Measurements from ENCODE around the gene TRPV2. TPM values are rescaled to one million over a fixed set of nuclear protein-coding genes. Genes with fewer than 3 reads are reported as not detected.

TRPV2 gene
- total and polyA plus RNA-seq, 9 of the 15 experiments (the other 6 are each of a cell fraction or from before 2014, with no cell fraction given) = 10.0 to 97.5 (median 30.3) TPM

DNA sequence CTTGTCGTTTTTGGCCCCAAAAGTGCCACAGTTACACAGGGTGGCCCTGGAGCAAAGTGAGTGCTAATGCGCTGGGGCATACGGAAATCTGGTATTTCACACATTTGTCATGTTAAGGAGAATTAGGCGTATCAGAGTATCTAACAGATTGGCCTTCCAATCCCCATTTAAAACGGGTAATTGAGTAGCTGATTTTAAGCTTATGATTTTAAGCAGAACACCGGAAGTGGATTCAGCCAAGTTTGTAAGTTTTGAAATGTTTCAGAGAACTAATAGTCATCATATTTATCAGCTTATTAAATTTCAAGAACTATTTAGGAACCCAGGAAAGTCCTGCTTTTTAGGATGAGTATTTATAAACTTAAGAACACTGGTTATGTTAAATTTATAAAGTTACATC, 57.2 kb downstream of the TRPV2 start (continued):
- TF ChIP-seq RBM14 (IDR thresholded peaks at IDR 0.05; ENCODE audit: borderline replicate concordance, insufficient read depth, low read depth, low read length) = no peak

DNA sequence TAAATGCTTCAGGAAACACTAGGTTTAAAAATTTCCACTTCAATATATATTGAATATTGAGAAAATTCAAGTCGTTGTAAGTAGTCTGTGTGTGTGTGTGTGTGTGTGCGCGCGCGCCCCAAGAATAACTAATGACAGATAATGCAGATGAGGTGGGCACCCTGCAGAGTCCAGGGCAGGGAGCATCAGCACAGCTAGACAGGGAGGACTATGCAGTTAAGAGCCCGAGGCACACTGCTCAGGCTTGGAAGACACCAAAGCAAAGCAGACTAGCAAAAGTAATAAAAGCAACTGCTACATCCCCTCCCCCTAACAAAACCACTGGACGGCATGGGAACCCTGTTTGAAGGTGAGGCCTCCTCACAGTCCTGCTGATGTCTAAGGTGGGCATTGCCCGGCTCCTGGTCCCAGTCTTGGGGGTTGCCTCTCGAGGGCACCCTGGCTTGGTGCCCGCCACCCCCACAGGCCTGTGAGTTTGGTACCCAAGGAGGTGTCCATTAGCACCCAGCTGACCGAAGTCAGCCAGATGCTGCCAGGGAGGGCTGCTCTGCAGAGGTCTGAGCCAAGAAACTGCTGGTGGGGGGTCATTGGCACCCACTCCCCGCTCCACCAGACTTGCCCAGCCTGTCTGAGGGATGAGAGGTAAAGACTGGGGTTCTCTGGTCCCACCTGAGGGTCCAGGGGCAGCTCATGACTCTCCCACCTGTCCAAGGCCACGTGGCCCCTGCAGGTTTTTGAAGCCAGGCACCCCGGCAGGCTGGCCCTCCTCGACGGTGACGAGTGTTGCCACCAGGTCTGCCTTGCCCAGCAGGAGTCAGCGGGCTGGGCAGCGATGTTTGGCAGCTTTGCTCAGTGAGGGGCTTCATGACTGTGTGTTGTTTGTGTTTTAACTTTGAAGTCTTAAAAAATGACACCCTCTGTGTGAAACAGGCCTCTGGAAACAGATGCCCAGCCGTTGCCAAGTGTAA, 58.0 kb downstream of the TRPV2 start:
- FAIRE-seq (no peak), ATAC-seq (no peak)

More for the DNA sequence above, 58.0 kb downstream of the TRPV2 start:
- Histone ChIP-seq H3K9ac (ENCODE audit: insufficient read depth in 1 of 2, low read depth in 2 of 2, low read length in 2 of 2) (no peak overlapping the region), H3K4me1 (replicated peaks in 1 of 2; ENCODE audit: control insufficient read depth in 2 of 2, insufficient read depth in 2 of 2, low read length in 2 of 2) (no peaks in the 10 kb centered on the region; a peak in 1 of 5 replicates), H3K36me3 (ENCODE audit: control insufficient read depth, insufficient read depth, low read length) (no peaks in the 10 kb centered on the region), H4K20me1 (replicated peaks; ENCODE audit: control insufficient read depth, insufficient read depth, low read length) (no peaks in the 10 kb centered on the region; the same call in 1 of the 2 replicates), H3K79me2 (ENCODE audit: control insufficient read depth, insufficient read depth, low read length) (no peaks in the 10 kb centered on the region), H3K4me2 (ENCODE audit: insufficient read depth, low read length) (no peak overlapping the region), H3K9me1 (ENCODE audit: control insufficient read depth, insufficient read depth, low read length) (no peaks in the 10 kb centered on the region), H3K4me3 (no peak overlapping the region), H3K27ac (ENCODE audit: extremely low read depth, low read depth, low read length) (no peak overlapping the region), H2AFZ (ENCODE audit: low read depth, low read length) (no peak overlapping the region), H3K9me3 (replicated peaks; ENCODE audit: control insufficient read depth, insufficient read depth, low read depth, low read length) (no peaks in the 10 kb centered on the region), H3K27me3 (ENCODE audit: control insufficient read depth in 2 of 2, insufficient read depth in 2 of 2, low read length in 2 of 2) (peaks cover 9 to 48% of the 10 kb centered on the region in 2 experiments)
- DNase-seq (ENCODE audit: extremely low read depth in 1 of 4, low spot score in 3 of 4) = no peak
- BruUV-seq (replicated peaks) = no TSS peak
- in situ Hi-C loops (cut with MboI) (no loop called here), intact Hi-C loops (cut with micrococcal nuclease) (no loop called here)
- WGBS (ENCODE audit: insufficient coverage, low coverage, missing lambda C conversion rate) = 8% methylated on average over 18 of the region's 20 CpGs
- ChIA-PET POLR2A (interaction anchor here (1.1 kb wide), 1 partner anchor 35 kb away, joined by 3 read pairs; no protein-coding TSS in a partner anchor), CTCF (ENCODE audit: low intra/inter-chr PET ratio) (no interaction called here)
- no peak for TF ChIP-seq TEAD4 (IDR thresholded peaks at IDR 0.05; ENCODE audit: low read length)
- no peak for TF ChIP-seq TEAD4 (CRISPR knock-in tag; IDR thresholded peaks at IDR 0.05; ENCODE audit: borderline replicate concordance)
- no peak for TF ChIP-seq KAT7 (CRISPR knock-in tag; IDR thresholded peaks at IDR 0.05; ENCODE audit: borderline replicate concordance)
- TF ChIP-seq ATF1 (CRISPR knock-in tag; IDR thresholded peaks at IDR 0.05) = no peak
- no peak for TF ChIP-seq ATF1 (tag; IDR thresholded peaks at IDR 0.05)
- no peak for TF ChIP-seq E2F3 (CRISPR knock-in tag; IDR thresholded peaks at IDR 0.05)
- TF ChIP-seq MBD2 (IDR thresholded peaks at IDR 0.05; ENCODE audit: borderline replicate concordance, low read depth) = no peak
- TF ChIP-seq, protein P1, sequence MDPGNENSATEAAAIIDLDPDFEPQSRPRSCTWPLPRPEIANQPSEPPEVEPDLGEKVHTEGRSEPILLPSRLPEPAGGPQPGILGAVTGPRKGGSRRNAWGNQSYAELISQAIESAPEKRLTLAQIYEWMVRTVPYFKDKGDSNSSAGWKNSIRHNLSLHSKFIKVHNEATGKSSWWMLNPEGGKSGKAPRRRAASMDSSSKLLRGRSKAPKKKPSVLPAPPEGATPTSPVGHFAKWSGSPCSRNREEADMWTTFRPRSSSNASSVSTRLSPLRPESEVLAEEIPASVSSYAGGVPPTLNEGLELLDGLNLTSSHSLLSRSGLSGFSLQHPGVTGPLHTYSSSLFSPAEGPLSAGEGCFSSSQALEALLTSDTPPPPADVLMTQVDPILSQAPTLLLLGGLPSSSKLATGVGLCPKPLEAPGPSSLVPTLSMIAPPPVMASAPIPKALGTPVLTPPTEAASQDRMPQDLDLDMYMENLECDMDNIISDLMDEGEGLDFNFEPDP (CRISPR knock-in tag; IDR thresholded peaks at IDR 0.05) = no peak
- no peak for TF ChIP-seq ZSCAN32 (CRISPR knock-in tag; IDR thresholded peaks at IDR 0.05)
- TF ChIP-seq TARDBP (IDR thresholded peaks at IDR 0.05) = no peak
- TF ChIP-seq FOXJ2 (tag; IDR thresholded peaks at IDR 0.05) = no peak
- no peak for TF ChIP-seq NRF1 (conservative IDR thresholded peaks at IDR 0.05 in 1 of 2, IDR thresholded peaks at IDR 0.05 in 1 of 2)
- TF ChIP-seq ZNF197 (CRISPR knock-in tag; IDR thresholded peaks at IDR 0.05; ENCODE audit: low read depth) = no peak
- TF ChIP-seq FOSL1 (tag; conservative IDR thresholded peaks at IDR 0.05) = no peak
- no peak for TF ChIP-seq ELF4 (CRISPR knock-in tag; IDR thresholded peaks at IDR 0.05)
- no peak for TF ChIP-seq GABPA (tag; conservative IDR thresholded peaks at IDR 0.05; ENCODE audit: low read depth)
- no peak for TF ChIP-seq ZNF785 (CRISPR knock-in tag; IDR thresholded peaks at IDR 0.05)
- TF ChIP-seq DNMT1 (IDR thresholded peaks at IDR 0.05) = no peak
- no peak for TF ChIP-seq RBM39 (optimal IDR thresholded peaks at IDR 0.05; ENCODE audit: low read depth, low read length)
- TF ChIP-seq GTF2A2 (tag; IDR thresholded peaks at IDR 0.05) = no peak
- no peak for TF ChIP-seq SRSF3 (IDR thresholded peaks at IDR 0.05; ENCODE audit: insufficient read depth, low read length)
- TF ChIP-seq TFAM (CRISPR knock-in tag; conservative IDR thresholded peaks at IDR 0.05) = no peak
